IPS-15b (cell line): ENCODE measurements around the gene CLEC4F.

ENCODE experiments used
- H3K27me3 ChIP-seq: one replicate; pipeline ENCODE4 v1.6.1; 2013; ENCODE audit warnings: low read length; ENCODE audit not compliant: control insufficient read depth, insufficient read depth
- H3K36me3 ChIP-seq: one replicate; pipeline ENCODE4 v1.6.1; 2013; ENCODE audit warnings: low read length; ENCODE audit not compliant: control insufficient read depth, insufficient read depth
- H3K4me1 ChIP-seq: one replicate; pipeline ENCODE4 v1.6.1; 2013; ENCODE audit warnings: mild to moderate bottlenecking, low read length; ENCODE audit not compliant: control insufficient read depth, insufficient read depth
- H3K4me3 ChIP-seq: one replicate; pipeline ENCODE4 v1.5.1; 2013; ENCODE audit warnings: low read depth, low read length
- H3K9ac ChIP-seq: one replicate; pipeline ENCODE4 v1.6.1; 2013; ENCODE audit warnings: low read depth, mild to moderate bottlenecking, low read length
- H3K9me3 ChIP-seq: one replicate; pipeline ENCODE4 v1.6.1; 2013; ENCODE audit warnings: mild to moderate bottlenecking, low read length; ENCODE audit not compliant: control insufficient read depth, insufficient read depth

Gene CLEC4F

DNA sequence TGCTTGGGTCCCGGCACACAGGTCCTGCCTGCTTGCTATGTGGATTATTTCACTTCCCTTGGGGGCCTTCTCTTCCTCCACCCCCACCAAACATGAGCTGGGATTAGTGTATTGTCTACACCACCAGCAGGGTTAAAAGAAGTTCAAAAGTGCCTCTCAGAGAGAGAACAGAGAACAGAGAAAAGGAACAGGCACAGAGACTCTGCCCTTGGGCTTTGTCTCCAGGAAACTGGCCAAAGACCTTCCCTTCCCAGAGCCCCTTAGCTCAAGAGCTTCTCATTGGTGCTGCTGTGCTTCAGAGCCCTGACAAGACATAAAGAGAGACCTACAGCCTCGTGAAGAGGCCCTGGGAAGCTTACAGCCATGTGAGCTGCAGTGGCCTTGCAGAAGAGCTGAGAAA, 22.9 kb downstream of the CLEC4F start:
- Histone ChIP-seq H3K4me3 (no peak overlapping the region), H3K36me3 (no peaks in the 10 kb centered on the region), H3K4me1 (no peaks in the 10 kb centered on the region), H3K9me3 (no peaks in the 10 kb centered on the region), H3K9ac (no peak overlapping the region), H3K27me3 (peaks cover 70% of the 10 kb centered on the region)

DNA sequence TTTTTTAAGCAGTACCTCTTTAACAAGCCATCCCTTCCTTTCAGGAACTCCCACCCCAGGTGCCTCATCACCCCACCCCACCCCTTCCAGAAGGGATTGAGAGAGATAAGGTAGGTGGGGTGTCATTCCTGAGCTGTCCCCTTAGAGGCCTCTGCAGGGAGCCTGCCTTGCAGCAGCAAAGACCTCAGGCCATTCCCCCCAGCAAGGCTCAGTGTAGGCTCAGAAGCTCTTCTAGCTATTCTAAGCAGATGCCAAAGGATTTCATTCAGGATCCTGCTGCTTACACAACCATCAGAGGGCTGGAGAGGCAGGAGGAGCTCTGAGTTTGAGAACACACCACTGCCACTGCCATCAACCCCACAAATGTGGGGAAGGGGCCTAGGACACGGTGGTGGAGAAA, 24.1 kb downstream of the CLEC4F start:
- no peak overlapping the region for H3K9ac ChIP-seq
- no peak overlapping the region for H3K4me3 ChIP-seq
- H3K36me3 ChIP-seq = no peaks in the 10 kb centered on the region
- H3K9me3 ChIP-seq = no peaks in the 10 kb centered on the region
- peaks cover 73% of the 10 kb centered on the region for H3K27me3 ChIP-seq
- no peaks in the 10 kb centered on the region for H3K4me1 ChIP-seq

DNA sequence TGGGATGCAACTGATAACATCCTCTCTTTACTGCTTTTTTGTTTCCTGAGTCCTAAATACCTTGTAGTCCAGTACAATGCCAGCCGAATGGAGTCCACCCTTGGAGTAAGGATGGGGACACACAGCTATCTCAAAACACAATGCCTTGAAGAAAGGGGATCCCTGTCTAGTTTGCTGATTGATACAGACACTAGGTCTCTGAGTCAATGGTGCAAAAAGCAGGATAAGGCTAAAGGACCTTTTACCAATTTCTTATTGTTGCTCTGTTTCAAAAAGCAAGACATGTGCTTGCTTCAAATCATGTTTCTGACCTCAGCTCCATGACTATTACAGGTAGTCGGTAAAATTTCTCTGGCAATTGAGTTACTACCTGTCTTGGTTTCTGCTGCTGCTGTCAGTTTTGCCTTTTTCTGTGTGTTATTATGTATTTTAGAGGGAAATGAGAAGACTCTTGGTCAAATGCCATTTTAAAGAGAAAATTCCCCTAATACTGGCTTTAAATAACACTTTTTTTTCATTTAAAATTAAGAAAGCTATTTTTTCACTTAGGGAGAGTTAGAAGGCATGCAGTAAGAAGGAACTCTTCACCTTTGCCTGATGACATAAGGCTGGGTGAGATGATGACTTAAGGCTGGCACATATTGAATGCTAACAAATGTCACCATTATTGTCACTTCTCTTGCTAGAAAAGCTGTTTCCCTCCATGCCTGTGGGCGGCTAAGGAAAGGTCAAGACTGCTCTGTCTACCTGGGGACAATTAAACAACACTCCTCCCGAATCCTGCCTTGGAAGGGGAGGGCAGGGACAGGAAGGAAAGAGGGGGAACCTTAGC, 25.0 kb downstream of the CLEC4F start:
- H3K27me3 ChIP-seq = peaks cover 72% of the 10 kb centered on the region
- no peaks in the 10 kb centered on the region for H3K4me1 ChIP-seq
- H3K4me3 ChIP-seq = no peak overlapping the region
- no peaks in the 10 kb centered on the region for H3K36me3 ChIP-seq
- no peak overlapping the region for H3K9ac ChIP-seq
- no peaks in the 10 kb centered on the region for H3K9me3 ChIP-seq

DNA sequence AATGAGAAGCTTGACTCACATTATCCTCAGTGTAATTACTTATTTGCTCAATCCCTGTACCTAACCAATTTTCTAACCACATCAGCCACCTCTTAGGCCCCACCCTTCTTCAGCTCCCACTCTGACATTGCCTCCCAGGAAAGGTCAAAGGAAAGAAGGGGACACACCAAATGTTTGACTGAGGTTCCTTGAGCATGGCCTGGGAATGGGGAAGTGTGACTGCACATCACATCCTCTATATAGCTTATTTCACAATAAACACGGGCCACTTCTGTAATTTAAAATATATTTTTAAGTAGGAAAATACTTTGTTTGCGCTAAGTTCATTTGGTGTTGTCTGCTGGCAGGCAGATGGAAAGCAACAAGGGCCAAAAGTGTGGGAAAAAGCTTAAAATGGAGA, 26.9 kb downstream of the CLEC4F start:
- H3K4me1 ChIP-seq = no peaks in the 10 kb centered on the region
- no peak overlapping the region for H3K9ac ChIP-seq
- H3K36me3 ChIP-seq = no peaks in the 10 kb centered on the region
- peaks cover 85% of the 10 kb centered on the region for H3K27me3 ChIP-seq
- H3K9me3 ChIP-seq = no peaks in the 10 kb centered on the region
- no peak overlapping the region for H3K4me3 ChIP-seq

DNA sequence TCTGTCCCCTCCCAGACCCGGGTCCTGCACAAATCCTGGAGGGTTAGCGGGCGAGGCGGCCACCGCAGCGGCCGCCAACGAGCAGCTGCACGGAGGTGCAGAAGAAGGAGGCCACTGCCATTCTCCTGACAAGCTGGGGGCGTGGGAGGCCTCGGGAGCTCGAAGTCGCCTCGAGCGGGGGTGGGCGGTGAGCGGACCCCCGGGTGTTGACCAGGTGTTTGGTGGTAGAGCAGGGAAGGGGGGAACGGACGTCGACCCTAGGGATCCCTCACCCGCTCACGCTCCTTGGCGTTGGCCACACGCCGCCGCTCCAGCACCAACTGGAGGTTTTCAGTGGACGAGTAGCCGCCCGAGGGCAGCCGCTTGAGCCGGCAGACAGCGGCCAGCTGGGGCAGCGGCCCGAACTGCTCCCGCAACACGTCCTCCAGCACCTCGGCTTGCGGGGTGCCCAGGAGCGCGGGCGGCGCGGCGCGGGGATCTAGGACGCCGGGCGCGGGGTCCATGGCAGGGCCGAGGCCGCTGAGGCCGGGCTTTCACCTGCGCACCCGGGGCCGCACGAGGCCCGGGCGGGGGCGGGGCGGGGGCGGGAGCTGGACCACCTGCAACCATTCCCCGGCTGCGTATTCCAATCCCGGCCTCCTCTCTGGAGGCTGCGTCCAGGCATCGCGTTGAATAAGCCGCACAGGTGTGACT, 30.1 kb downstream of the CLEC4F start, which contains the start of gene FIGLA:
TSS of gene FIGLA (minus strand) at position 508 of the 693 bp plus-strand sequence. CDS start at position 503, 5 bp downstream.
- no peak within 1 kb of the TSS for H3K9ac ChIP-seq
- no peaks in the 10 kb centered on the region for H3K4me1 ChIP-seq
- no peaks in the 10 kb centered on the region for H3K9me3 ChIP-seq
- H3K27me3 ChIP-seq = peaks cover 93% of the 10 kb centered on the region
- H3K4me3 ChIP-seq = peak within 1 kb of the TSS; percentile 50
- no peaks in the 10 kb centered on the region for H3K36me3 ChIP-seq

DNA sequence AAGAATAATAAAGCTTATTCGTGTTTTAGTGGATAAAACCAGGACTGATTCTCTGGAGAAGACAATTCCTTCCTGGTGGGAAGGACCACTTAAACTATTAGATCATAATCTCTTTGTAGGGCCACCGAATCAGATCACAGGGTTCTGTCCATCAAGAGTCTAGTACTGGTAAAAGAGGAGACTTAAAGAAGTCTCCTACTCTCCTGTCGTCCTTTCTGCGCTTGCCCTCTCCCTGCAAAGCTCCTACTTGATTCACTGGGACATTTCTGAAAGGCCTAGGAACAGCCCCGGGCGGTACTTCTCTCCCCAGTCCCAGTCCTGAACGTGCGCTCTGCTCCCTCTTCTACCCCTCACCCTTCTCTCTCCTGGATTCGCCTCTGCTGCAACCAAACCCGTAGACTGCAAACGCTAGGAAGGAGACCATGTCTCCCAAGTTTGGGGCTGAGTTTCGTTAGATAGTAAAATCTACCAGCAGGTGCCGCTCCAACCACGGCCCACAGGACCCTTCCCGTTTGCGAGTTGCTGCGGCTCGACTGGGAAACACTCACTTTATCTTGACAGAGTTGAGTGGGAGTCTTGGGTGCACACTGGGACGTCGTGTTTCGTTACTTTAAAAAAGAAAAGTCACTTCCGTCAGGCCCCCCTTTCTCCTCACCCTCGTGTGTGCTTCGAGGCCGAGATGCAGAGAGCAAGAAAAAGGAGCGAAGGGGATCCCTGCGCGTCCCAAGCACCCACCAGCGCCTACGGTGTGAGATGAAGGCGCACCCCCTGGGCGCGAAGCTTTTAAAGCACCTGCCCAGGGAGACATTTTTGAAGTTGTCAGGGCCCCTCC, 30.9 kb downstream of the CLEC4F start:
- no peaks in the 10 kb centered on the region for H3K9me3 ChIP-seq
- peaks cover 2% of the 10 kb centered on the region for H3K4me1 ChIP-seq
- peak overlapping the region; percentile 50 for H3K4me3 ChIP-seq
- H3K36me3 ChIP-seq = no peaks in the 10 kb centered on the region
- H3K27me3 ChIP-seq = peaks cover 86% of the 10 kb centered on the region
- no peak overlapping the region for H3K9ac ChIP-seq

DNA sequence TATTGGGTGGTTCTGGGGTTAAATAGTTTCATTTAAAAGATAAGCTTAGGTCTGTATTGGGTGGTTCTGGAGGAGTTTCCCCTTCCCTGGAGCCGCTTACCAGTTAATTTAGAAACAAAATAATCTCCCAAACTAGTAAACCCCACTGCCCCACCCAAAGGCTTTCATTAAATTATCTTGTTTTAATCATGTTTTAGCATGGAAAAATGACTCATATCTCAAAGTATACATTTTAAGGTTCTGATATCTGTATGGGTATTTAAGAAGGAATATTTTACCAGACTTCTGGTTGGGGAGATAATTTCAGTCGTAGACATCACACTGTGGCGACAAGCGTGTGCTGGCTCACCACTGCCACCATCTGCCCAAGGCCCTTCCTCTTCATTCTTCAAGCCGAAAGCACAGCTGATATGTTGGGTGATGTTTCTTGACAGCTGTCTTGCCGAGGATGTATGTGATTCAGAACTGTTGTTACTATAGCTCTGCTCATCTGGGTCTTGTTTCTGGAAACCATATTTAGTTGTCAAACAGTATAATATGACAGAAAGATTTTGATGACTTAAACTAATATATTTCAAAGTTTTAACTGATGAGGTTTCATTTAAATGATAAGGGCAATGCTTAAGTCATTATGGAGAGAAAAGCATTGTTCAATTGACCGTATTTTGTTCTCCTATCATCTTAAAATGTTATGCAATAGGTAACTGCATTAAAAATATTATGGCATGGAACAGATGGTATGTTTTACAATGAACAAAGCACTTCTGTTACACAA, 35.1 kb downstream of the CLEC4F start:
- Histone ChIP-seq H3K4me3 (no peak overlapping the region), H3K9me3 (no peaks in the 10 kb centered on the region), H3K36me3 (no peaks in the 10 kb centered on the region), H3K27me3 (peaks cover 47% of the 10 kb centered on the region), H3K9ac (no peak overlapping the region), H3K4me1 (peaks cover 3% of the 10 kb centered on the region)

DNA sequence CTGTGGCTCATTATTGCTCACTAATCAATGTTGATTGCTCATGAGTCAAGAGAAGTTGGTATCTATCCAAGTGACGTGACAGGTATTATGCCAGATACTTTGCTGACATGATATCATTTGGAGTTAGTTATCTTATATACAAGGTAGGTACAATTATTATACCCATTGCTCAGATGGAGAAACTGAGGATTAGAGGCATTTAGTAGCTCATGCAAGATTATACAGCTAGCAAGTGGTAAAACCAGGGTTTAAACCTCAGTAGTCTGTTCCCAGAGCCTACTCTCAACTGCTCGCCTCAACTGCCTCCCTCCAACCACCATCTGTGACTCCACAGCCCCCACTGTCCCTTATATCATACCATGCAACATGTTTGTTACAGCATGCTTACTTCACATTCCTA, 36.1 kb downstream of the CLEC4F start:
- no peaks in the 10 kb centered on the region for H3K9me3 ChIP-seq

DNA sequence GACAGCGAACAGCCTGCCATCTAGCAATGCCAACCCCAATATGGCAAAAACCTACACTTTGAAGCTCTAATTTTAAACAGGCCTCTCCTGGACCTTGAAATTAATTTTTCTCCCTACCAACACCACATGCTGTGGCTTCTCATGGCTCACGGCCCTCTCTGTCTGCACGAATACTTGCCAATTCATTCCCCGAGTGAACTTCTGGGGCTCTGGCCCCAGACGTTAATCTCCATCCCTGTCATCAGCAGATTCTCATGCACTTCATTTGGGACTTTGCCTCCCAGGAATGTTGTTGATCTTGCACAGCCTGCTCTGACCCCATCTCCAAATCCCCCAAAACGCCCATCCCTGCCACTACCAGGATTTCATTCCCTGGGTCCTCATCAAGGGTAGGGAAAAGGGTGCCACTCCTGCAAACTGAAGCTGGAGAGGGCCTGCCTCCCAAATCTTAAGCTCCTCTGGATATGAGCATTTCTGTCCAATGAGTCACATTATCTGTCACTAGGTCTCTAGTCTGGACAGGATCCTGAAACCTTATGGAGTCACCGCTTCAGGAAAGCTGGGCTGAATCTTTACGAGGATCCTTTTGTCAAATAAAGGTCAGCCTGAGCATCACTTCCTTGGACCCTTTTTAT, 40.4 kb downstream of the CLEC4F start:
- peaks cover 8% of the 10 kb centered on the region for H3K27me3 ChIP-seq
- H3K9me3 ChIP-seq = no peaks in the 10 kb centered on the region
- H3K4me1 ChIP-seq = peaks cover 3% of the 10 kb centered on the region
- no peak overlapping the region for H3K9ac ChIP-seq
- H3K4me3 ChIP-seq = no peak overlapping the region
- no peaks in the 10 kb centered on the region for H3K36me3 ChIP-seq

More for the DNA sequence above, 36.1 kb downstream of the CLEC4F start:
- Histone ChIP-seq H3K27me3 (peaks cover 41% of the 10 kb centered on the region), H3K4me1 (peaks cover 3% of the 10 kb centered on the region), H3K9ac (no peak overlapping the region), H3K36me3 (no peaks in the 10 kb centered on the region), H3K4me3 (no peak overlapping the region)

DNA sequence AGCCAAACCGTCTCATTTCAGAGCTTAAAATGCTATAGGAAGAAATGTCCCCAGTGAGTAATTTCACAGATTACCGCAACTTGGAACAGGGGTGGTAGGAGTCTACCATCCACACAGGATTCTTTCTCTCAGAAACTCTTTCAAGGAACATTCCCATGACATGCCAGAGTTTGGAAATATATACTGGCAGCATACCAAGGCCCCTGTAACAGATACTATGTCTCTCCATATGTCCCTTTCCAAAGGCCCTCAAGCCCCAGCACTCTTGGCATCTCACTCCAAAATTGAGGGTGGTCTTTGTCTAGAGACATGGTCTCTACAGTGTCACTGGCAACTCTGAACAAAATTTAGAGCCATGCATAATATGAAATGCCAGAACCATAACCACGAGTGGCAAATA, 40.9 kb downstream of the CLEC4F start:
- peaks cover 2% of the 10 kb centered on the region for H3K4me1 ChIP-seq
- no peaks in the 10 kb centered on the region for H3K9me3 ChIP-seq
- no peak overlapping the region for H3K9ac ChIP-seq
- H3K27me3 ChIP-seq = peaks cover 8% of the 10 kb centered on the region
- H3K4me3 ChIP-seq = no peak overlapping the region
- H3K36me3 ChIP-seq = no peaks in the 10 kb centered on the region
